Fibroblast of lung (primary cell): Measurements from ENCODE around the gene SLC2A5.

ENCODE experiments used
- EZH2 ChIP-seq: IDR thresholded peaks from 2 replicates; pipeline ENCODE4 v1.5.1; 2012; ENCODE audit warnings: low read length, control low read depth, mild to moderate bottlenecking; ENCODE audit errors: missing control alignments
- TF ChIP-seq, protein P1 (sequence below), 2 donors: IDR thresholded peaks in 1 of 2; conservative IDR thresholded peaks in 1 of 2; 1 replicate in 1 of 2; 2 replicates in 1 of 2; pipeline ENCODE4 v1.5.1; 2011 to 2012; ENCODE audit warnings: low read length in 2 of 2, control low read depth in 1 of 2, inconsistent platforms in 1 of 2, low read depth in 1 of 2, mild to moderate bottlenecking in 1 of 2

DNA sequence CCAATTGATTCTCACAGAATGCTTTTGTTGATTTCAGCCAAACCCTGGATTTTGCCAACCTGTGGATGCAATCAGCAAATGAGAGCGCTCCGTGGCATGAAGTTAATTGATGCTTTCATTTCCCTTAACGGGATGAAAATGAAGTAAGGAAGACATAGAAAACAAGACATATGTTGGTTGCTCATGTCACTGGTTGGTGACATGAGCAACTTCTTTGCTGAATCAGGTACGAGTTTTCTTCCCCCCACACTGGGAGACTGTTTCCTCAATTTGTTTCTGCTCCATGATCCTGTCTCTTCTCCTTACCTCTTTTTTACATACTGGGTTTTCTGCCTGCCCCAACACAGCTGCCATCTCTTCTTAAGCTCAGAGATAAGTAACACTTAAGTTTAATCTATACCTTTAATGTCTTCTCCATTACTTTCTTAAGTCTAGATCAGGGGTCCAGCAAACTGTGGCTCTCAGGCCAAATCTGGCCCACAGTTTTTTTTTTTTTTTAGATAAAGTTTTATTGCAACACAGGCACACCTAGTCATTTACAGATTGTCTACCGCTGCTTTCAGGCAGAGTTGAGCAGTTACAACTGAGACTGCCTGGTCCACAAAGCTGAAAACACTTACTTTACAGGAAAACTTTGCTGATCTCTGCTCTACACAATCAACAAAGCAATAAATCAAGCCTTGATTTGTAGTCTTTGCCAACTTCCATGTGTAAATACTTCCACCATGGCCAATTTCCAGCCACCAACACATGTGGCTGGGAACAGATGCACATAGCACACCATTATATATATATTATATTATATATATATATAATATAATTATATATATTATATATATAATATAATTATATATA, 46.1 kb upstream of the SLC2A5 start:
- TF ChIP-seq, protein P1, sequence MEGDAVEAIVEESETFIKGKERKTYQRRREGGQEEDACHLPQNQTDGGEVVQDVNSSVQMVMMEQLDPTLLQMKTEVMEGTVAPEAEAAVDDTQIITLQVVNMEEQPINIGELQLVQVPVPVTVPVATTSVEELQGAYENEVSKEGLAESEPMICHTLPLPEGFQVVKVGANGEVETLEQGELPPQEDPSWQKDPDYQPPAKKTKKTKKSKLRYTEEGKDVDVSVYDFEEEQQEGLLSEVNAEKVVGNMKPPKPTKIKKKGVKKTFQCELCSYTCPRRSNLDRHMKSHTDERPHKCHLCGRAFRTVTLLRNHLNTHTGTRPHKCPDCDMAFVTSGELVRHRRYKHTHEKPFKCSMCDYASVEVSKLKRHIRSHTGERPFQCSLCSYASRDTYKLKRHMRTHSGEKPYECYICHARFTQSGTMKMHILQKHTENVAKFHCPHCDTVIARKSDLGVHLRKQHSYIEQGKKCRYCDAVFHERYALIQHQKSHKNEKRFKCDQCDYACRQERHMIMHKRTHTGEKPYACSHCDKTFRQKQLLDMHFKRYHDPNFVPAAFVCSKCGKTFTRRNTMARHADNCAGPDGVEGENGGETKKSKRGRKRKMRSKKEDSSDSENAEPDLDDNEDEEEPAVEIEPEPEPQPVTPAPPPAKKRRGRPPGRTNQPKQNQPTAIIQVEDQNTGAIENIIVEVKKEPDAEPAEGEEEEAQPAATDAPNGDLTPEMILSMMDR (conservative IDR thresholded peaks at IDR 0.05 in 1 of 2, IDR thresholded peaks at IDR 0.05 in 1 of 2; ENCODE audit: low read depth in 1 of 2, low read length in 2 of 2): no peak
- no peak for TF ChIP-seq EZH2
